Renal pelvis (tissue), 4 donors: ENCODE results near the gene EXOC4. TPM values are rescaled to one million over a fixed set of nuclear protein-coding genes. Genes with fewer than 3 reads are reported as not detected.

ENCODE experiments used
- DNase-seq: peaks from one replicate; pipeline ENCODE4 v3.0.0-alpha.2; 2013
- polyA plus RNA-seq, 3 donors: library from polyadenylated mRNA; unstranded; fragments of 120-200 nt; gene quantifications; one replicate each; pipeline ENCODE4 v1.2.1, GENCODE V29; 2013; ENCODE audit not compliant: insufficient read length in 3 of 3

The EXOC4 gene
- polyA plus RNA-seq, 3 donors = 66.8 to 69.1 (median 67.4) TPM

- DNase-seq = no peak
Measured at GRCh38 chr7:133932591-133932990, 679.7 kb downstream of the EXOC4 start.

- no peak for DNase-seq
Measured at GRCh38 chr7:133934262-133934976, 681.5 kb downstream of the EXOC4 start.

DNA sequence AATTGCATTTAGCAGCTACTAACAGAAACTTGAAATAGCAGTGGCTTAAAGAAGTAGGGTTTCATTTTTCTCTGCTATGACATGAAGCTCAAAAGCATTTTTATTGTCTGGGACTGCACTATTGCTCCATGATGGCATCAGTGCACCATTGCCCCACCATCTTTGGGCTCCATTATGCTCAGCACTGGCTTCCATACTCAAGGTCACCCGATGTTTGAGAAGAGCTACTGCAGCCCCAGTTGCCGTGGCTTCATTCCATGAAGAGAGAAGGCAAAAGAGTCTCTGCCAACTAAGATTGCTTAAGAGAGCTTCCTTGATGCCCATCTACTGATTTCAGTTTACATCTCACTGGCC is 682.1 kb downstream of the EXOC4 start:
- no peak for DNase-seq

- DNase-seq = no peak
Measured at GRCh38 chr7:133936074-133936473, 683.2 kb downstream of the EXOC4 start.

- no peak for DNase-seq
Measured at GRCh38 chr7:133937786-133938185, 684.9 kb downstream of the EXOC4 start.

- no peak for DNase-seq
Measured at GRCh38 chr7:133940368-133940767, 687.5 kb downstream of the EXOC4 start.

DNA sequence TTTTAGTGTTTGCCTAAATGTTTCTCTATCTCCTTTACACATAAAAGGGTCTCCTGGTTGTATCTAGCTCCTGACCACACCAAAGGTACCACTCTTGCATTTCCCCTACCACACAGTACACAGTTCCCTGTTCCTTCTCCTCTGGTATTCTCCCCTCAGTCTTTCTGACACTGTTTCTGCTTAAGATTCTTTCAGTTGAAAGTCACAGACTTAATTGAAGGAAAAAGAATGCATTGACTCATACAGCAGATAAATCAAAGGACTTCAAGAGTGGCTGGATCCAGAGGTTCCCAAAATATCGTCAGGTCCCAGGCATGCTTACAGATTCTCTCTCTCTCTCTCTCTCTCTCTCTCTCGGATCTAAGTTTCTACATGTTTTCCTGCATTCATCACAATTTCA is 688.6 kb downstream of the EXOC4 start:
- DNase-seq = no peak

DNA sequence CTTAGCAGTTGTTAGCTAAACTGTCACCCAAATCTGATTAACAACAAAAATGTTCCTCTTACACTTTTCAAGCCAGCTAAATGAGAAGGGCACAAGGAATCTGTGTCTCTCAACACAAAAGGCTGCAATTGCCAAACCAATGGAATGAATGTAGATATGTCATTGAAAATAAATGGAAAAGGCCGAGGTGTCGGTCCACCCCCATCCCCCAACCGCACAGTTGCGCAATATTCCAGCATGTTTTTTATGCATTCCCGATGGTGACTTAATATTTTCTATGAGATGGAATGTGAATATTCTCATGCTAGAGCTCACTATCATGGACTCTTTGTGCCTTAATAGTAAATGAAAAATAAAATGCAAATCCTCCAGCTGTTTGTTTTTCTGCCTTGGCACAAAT is 692.6 kb downstream of the EXOC4 start:
- no peak for DNase-seq

- no peak for DNase-seq
Measured at GRCh38 chr7:133947458-133948254, 694.8 kb downstream of the EXOC4 start.

DNA sequence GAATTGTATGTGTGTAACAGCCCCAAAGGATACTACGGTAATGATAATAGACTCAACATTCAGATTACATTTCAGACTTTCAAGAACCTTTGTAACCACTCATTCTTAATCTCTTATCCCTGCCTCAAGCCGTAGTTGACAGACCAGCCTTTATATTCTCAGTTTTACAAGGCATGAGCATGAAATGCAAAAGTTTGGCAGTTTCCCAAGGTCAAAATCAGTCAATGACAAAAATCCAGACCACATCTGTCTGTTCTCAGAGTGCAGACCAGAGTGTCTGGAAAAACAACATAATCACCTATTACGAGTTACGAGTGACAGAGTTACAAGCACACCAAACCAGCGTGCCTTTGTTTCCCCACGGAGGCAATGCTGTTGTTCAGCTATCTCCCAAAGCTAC is 695.7 kb downstream of the EXOC4 start:
- no peak for DNase-seq

DNA sequence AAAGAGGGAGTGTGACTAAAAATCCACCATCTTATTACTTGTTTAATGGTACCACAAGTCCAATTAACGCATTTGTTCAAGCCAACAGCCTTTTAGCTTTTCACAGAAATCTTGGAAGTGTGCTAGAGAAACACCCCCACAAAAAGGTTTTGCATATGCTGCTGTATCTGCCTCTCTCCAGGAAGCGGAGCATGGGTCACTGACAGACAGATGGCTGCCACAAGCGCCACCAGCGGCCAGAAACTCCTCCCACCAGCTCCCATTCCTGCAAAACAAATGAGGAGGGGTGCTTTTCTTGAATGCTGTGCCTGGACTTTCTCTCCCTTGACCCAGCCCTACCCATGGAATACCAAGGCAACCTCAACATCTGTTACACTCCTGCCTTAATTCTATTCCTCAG is 698.0 kb downstream of the EXOC4 start:
- no peak for DNase-seq

DNA sequence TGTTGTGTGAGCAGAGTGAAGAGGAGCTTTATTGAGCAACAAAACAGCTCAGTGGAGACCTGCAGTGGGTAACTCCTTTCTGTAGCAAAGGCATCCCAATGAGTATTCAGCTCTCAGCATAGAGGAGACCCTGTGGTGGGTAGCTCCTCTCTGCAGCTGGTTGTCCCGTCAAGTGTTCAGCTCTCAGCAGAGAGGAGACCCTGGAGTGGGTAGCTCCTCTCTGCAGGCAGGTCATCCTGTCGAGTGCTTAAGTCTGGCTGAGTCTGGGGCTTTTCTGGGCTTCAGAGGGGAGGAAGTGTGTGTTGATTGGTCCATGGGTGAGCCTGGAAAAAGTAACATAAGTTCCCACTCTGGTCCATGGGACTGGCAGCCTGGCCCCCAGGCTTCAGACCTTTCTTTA is 702.3 kb downstream of the EXOC4 start:
- DNase-seq = no peak

- DNase-seq = no peak
Measured at GRCh38 chr7:133957845-133958244, 705.0 kb downstream of the EXOC4 start.

- no peak for DNase-seq
Measured at GRCh38 chr7:133958822-133959221, 705.9 kb downstream of the EXOC4 start.

DNA sequence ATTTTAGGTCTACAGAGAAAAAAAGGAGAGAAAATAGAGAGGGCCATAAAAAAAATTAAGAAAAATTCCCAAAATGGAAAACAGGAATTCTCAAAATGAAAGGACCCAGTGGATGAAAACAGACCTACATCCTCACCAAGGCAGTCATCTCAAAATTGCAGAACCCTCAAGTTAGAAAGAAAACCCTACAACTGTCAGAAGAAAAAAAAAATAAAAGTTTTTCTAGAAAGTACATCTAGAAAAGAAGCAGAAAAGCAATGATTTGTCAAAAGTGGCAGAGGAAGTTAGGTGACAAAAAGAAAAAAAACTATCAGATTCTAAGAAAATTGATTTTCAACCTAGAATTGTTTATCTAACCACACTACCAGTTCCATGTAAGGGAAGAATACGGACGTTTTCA is 706.6 kb downstream of the EXOC4 start:
- DNase-seq = no peak

DNA sequence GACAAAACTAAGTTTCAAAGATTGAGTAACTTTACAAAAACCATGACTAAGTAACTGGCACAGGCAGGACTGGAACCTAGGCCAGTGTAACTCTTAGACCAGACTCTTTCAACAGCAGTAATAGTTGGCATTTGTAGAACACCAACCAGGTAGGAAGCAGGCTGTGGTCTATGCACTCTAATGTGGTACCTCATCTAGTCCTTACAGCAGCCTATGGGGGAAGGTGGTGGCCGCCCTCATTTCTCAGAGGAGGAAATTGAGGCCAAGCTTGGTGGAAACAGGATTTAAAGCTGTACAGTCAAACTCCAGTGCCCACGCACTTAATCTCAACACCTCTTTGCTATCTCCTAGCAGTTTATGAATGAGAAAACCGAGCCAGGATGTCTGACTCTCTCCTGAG is 708.8 kb downstream of the EXOC4 start:
- no peak for DNase-seq

GRCh38 chr7:133962646-133963045 is 709.8 kb downstream of the EXOC4 start:
- DNase-seq = no peak

- no peak for DNase-seq
Measured at GRCh38 chr7:133963629-133964028, 710.8 kb downstream of the EXOC4 start.

DNA sequence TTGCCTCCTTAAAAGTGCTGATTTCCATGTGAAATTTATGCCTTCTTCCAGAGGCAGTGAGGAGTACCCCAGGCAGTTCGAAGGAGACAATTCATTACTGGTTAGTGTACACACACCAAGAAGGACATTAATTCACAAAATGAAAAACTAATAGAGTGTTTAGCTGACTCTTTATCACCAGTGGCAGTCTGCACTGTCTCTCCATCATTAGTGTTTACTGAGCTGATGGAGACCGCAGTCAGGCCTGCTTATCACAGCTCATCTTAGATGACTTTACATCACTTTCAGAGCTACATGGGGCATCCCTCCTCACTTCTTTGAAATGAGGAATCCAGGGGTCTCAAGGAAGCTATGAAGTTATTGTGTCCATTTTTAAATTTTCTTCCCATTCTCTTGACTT is 718.7 kb downstream of the EXOC4 start:
- DNase-seq = no peak

DNA sequence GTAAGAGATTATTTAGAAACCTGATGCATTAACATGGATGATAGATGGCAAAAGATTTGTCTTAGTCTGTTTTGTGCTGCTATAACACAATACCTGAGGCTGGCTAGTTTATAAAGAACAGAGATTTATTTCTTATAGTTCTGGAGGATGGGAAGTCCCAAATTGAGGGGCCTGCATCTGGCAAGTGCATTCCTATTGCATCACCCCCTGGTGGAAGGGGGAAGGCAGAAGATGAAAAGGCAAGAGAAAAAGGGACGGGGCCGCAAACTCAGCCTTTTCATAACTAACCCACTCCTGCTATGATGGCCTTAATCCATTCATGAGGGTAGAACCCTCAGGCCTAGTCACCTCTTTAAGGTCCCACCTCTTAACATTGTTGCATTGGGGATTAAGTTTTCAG is 720.8 kb downstream of the EXOC4 start:
- DNase-seq = no peak

- no peak for DNase-seq
Measured at GRCh38 chr7:133975130-133975529, 722.3 kb downstream of the EXOC4 start.

DNA sequence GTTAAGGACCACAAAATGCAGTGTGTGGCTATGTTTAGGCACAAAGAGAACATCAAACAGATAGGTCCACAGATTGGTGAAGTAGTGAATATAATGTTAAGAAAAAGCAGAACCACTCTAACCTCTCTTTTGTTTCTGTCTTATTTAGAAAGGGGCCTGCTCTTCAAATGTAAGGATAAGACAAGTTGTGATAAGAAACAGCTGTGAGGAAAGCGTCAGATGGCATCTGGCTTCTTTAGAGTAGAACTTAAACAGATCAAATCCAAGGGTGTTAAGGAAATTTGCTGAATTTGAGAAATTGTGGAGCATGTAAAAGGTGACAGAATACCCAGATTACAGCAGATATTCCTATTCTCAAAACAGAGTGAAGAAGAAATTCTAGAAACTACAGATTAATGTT is 723.3 kb downstream of the EXOC4 start:
- peak; percentile 3 for DNase-seq

- DNase-seq = no peak
Measured at GRCh38 chr7:133977409-133978274, 724.8 kb downstream of the EXOC4 start.
